K562 (cell line): ENCODE data around the gene PVALEF. TPM values are rescaled to one million over a fixed set of nuclear protein-coding genes. Genes with fewer than 3 reads are reported as not detected.

ENCODE experiments used
- ATAC-seq: fragments of 200-7000 bp; cut with Tn5 transposase; 3 replicates; pipeline ENCODE4 v1.9.1; 2020; ENCODE audit warnings: moderate library complexity
- BruUV-seq: library from RNA; stranded (reverse); fragments of 400-500 nt; replicated peaks from 2 replicates; lab custom pipeline; 2021; lab: Mats Ljungman, UMichigan
- CTCF ChIA-PET: fragments of 300-600 bp; formaldehyde crosslinking; extraction: SDS; loops from one replicate; lab custom pipeline; 2021; ENCODE audit warnings: low intra/inter-chr PET ratio; lab: Yijun Ruan, JAX
- POLR2A ChIA-PET: fragments of 300-600, 350-650 bp; sonication (Branson Sonifier 250); formaldehyde crosslinking; extraction: SDS; loops from one replicate; lab custom pipeline; 2021; ENCODE audit warnings: antibody characterized with exemption, inconsistent platforms; lab: Yijun Ruan, JAX
- DNase-seq, 4 experiments: peaks; one replicate each; pipeline versions ENCODE4 v3.0.0 to v3.0.0-alpha.2; 2011 to 2018; ENCODE audit warnings: low spot score in 3 of 4, mixed read lengths in 3 of 4; ENCODE audit errors: extremely low read depth in 1 of 4
- FAIRE-seq: peaks from 2 replicates; lab custom pipeline; 2011; peaks lifted over from hg19 to GRCh38; lab: Jason Lieb, UNC
- H2AFZ ChIP-seq: 2 replicates; pipeline ENCODE4 v1.6.0; 2011; ENCODE audit warnings: low read depth, low read length, control low read depth, inconsistent platforms
- H3K27ac ChIP-seq: fragments of 200-600 bp; 3 replicates; pipeline ENCODE4 v1.8.0; 2011; ENCODE audit warnings: low read depth, mild to moderate bottlenecking, control low read depth, inconsistent platforms, low read length, moderate library complexity, mixed read lengths; ENCODE audit errors: extremely low read depth
- H3K27me3 ChIP-seq, 2 experiments: fragments of 300-600 bp in 1 of 2; 2 replicates in 1 of 2; 3 replicates in 1 of 2; pipeline versions ENCODE4 v1.6.0 to v1.8.0; 2011; ENCODE audit warnings: inconsistent platforms in 2 of 2, low read length in 2 of 2, mild to moderate bottlenecking in 1 of 2, mixed read lengths in 1 of 2, moderate library complexity in 1 of 2; ENCODE audit not compliant: control insufficient read depth in 2 of 2, insufficient read depth in 2 of 2
- H3K36me3 ChIP-seq: fragments of 300-600 bp; 3 replicates; pipeline ENCODE4 v1.8.0; 2011; ENCODE audit warnings: mild to moderate bottlenecking, low read length, inconsistent platforms; ENCODE audit not compliant: control insufficient read depth, insufficient read depth
- H3K4me1 ChIP-seq, 2 experiments: fragments of 200-600 bp in 1 of 2; replicated peaks in 1 of 2; 2 replicates in 1 of 2; 3 replicates in 1 of 2; pipeline versions ENCODE4 v1.5.1 to v1.8.0; 2011; ENCODE audit warnings: inconsistent platforms in 2 of 2, low read length in 2 of 2, mild to moderate bottlenecking in 1 of 2, mixed read lengths in 1 of 2, moderate library complexity in 1 of 2; ENCODE audit not compliant: control insufficient read depth in 2 of 2, insufficient read depth in 2 of 2
- H3K4me2 ChIP-seq: 2 replicates; pipeline ENCODE4 v1.6.1; 2011; ENCODE audit warnings: low read length, control low read depth, inconsistent platforms, mixed read lengths; ENCODE audit not compliant: insufficient read depth
- H3K4me3 ChIP-seq: fragments of 200-600 bp; sonication (generic), shearing (Covaris generic); 2 replicates; pipeline ENCODE4 v1.5.1; 2016; ENCODE audit warnings: control low read depth, inconsistent platforms
- H3K79me2 ChIP-seq: fragments of 200-600 bp; 3 replicates; pipeline ENCODE4 v1.8.0; 2011; ENCODE audit warnings: low read length, inconsistent platforms; ENCODE audit not compliant: control insufficient read depth, insufficient read depth
- H3K9ac ChIP-seq, 2 experiments: 2 replicates each; pipeline versions ENCODE4 v1.6.0 to v1.6.1; 2011; ENCODE audit warnings: low read depth in 2 of 2, low read length in 2 of 2, control low read depth in 1 of 2, inconsistent platforms in 1 of 2, mild to moderate bottlenecking in 1 of 2, mixed read lengths in 1 of 2; ENCODE audit not compliant: insufficient read depth in 1 of 2
- H3K9me1 ChIP-seq: one replicate; pipeline ENCODE4 v1.6.0; 2011; ENCODE audit warnings: inconsistent platforms, mild to moderate bottlenecking, low read length, moderate library complexity; ENCODE audit not compliant: control insufficient read depth, insufficient read depth
- H3K9me3 ChIP-seq: replicated peaks from 2 replicates; pipeline ENCODE4 v1.5.1; 2011; ENCODE audit warnings: low read depth, low read length, inconsistent platforms; ENCODE audit not compliant: control insufficient read depth, insufficient read depth
- H4K20me1 ChIP-seq: replicated peaks from 2 replicates; pipeline ENCODE4 v1.6.1; 2011; ENCODE audit warnings: low read length, inconsistent platforms, mixed read lengths; ENCODE audit not compliant: control insufficient read depth, insufficient read depth
- HNRNPUL1 ChIP-seq: fragments of 200-400 bp; formaldehyde crosslinking; IDR thresholded peaks from 2 replicates; pipeline ENCODE4 v1.6.1; 2017; ENCODE audit warnings: low read length
- POU5F1 ChIP-seq: fragments of 150-350 bp; IDR thresholded peaks from 2 replicates; pipeline ENCODE4 v1.6.1; 2014; ENCODE audit warnings: borderline replicate concordance, low read length, low read depth, mild to moderate bottlenecking; ENCODE audit not compliant: partially characterized antibody
- PRPF4 ChIP-seq: fragments of 200-400 bp; formaldehyde crosslinking; IDR thresholded peaks from one replicate; pipeline ENCODE4 v1.6.1; 2017; ENCODE audit warnings: low read length, low read depth, mild to moderate bottlenecking; ENCODE audit not compliant: insufficient read depth, poor library complexity, severe bottlenecking
- PTTG1 ChIP-seq: fragments of 450-650 bp; IDR thresholded peaks from 2 replicates; pipeline ENCODE4 v1.6.1; 2016; ENCODE audit warnings: low read depth, mild to moderate bottlenecking, missing genetic modification characterization, missing compliant biosample characterization
- SP1 ChIP-seq: sonication (generic); formaldehyde crosslinking; IDR thresholded peaks from 2 replicates; pipeline ENCODE4 v1.8.1; 2022; ENCODE audit warnings: mild to moderate bottlenecking, missing genetic modification reagents
- SREBF1 ChIP-seq: fragments of 150-350 bp; IDR thresholded peaks from 2 replicates; pipeline ENCODE4 v1.6.1; 2014; ENCODE audit warnings: antibody characterized with exemption, low read depth, low read length, borderline replicate concordance
- TAF15 ChIP-seq: fragments of 200-400 bp; formaldehyde crosslinking; IDR thresholded peaks from 2 replicates; pipeline ENCODE4 v1.6.1; 2017; ENCODE audit warnings: mild to moderate bottlenecking, low read depth, low read length, moderate library complexity
- U2AF2 ChIP-seq: fragments of 200-400 bp; formaldehyde crosslinking; optimal IDR thresholded peaks from 2 replicates; pipeline ENCODE3; 2017; ENCODE audit warnings: low read depth, mild to moderate bottlenecking, low read length
- ZNF184 ChIP-seq: sonication (generic); formaldehyde crosslinking; IDR thresholded peaks from 2 replicates; pipeline ENCODE4 v1.5.0; 2020; ENCODE audit warnings: missing genetic modification reagents
- WGBS: fragments of 100-300 bp; shearing (Covaris generic); methylation state at CpG from one replicate; pipeline ENCODE4 v1.1.6; 2016; ENCODE audit warnings: low coverage, mixed read lengths; ENCODE audit not compliant: insufficient coverage; ENCODE audit errors: missing lambda C conversion rate; 5-methylcytosine and 5-hydroxymethylcytosine counted together
- in situ Hi-C: fragments of 300-500 bp; cut with MboI; formaldehyde crosslinking; loops from 4 replicates; pipeline ENCODE4 v1.15.0; 2018; ENCODE audit warnings: inconsistent platforms, mixed read lengths
- intact Hi-C: fragments of 100-400 bp; cut with micrococcal nuclease; formaldehyde crosslinking; loops from 2 replicates; pipeline ENCODE4 v1.14.2; 2022
- polyA plus RNA-seq, 8 experiments: library from polyadenylated mRNA; depleted of rRNA in 4 of 8; stranded (reverse) in 5 of 8; unstranded in 3 of 8; fragments of >200 nt; fragmentation: Nextera tagmentation in 2 of 8; fragmentation: Illumina TruSeq in 1 of 8; extraction: Ambion mirVana in 2 of 8; extraction: Trizol in 1 of 8; gene quantifications; 2 replicates each; pipeline versions ENCODE4 v1.2.1 to v1.2.3, GENCODE V29; 2011 to 2014; ENCODE audit warnings: inconsistent platforms in 1 of 8, missing spikeins in 1 of 8
- total RNA-seq, 7 experiments: library from RNA; depleted of rRNA in 6 of 7; stranded (reverse); fragments of >200 nt in 6 of 7; fragmentation: Illumina TruSeq in 2 of 7; extraction: Trizol in 2 of 7; gene quantifications; 2 replicates each; pipeline versions ENCODE4 v1.2.1 to v1.2.3, GENCODE V29; 2011 to 2021; ENCODE audit warnings: low replicate concordance in 1 of 7
- TF ChIP-seq, protein P1 (sequence below): fragments of 250-450 bp; sonication (Bioruptor Pico); IDR thresholded peaks from 2 replicates; pipeline ENCODE4 v1.5.0; 2021
- TF ChIP-seq, protein P2 (sequence below): fragments of 450-650 bp; IDR thresholded peaks from 2 replicates; pipeline ENCODE4 v1.6.1; 2017; ENCODE audit warnings: antibody characterized with exemption, mild to moderate bottlenecking
- TF ChIP-seq, protein P3 (sequence below): fragments of 250-450 bp; sonication (Bioruptor Pico); IDR thresholded peaks from 2 replicates; pipeline ENCODE4 v1.4.0; 2020; ENCODE audit warnings: mild to moderate bottlenecking, moderate library complexity

Gene PVALEF
- total and polyA plus RNA-seq, 9 of the 15 experiments (the other 6 are each of a cell fraction or from before 2014, with no cell fraction given): not detected

DNA sequence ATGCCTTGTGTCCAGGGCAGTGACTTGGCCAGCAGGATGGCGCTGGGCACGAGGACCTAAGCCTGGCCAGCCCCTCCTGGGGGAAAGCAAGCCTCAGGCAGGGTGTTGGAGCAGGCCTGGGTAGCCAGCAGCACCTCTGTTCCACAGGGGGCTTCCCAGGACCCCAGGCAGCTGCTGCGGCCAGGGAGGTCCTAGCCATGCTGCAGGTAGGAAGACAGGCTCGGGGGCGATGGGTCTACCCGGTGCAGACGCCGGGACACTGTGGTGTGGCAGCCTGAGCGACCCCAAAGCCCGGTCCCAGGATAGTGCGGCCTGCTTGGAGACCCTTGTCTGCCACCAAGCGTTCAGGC is 23.2 kb downstream of the PVALEF start (continued):
- no peak for TF ChIP-seq TAF15
- TF ChIP-seq, all 486 proteins: peak for 0

DNA sequence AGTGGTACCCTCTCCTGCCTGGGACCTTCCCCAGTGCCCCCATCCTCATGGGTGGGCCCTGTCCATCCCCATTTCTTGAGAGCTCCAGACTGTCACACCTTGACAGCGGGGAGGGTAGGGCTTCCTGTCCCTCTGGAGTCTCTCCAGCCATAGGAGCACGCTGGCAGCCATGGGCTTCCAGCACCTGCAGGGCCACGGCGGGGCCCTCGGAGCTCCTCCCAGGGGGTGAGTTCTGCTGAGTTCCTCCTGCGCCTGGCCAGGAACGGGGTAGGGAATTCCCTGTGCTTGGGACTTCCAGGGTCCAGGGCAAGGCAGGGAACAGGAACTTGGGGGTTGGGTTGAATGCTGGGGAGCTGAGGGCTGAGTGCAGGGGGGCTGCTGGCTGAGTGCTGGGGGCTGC is 23.7 kb downstream of the PVALEF start:
- in situ Hi-C loops (no loop called here), intact Hi-C loops (no loop called here)
- ChIA-PET POLR2A (interaction anchor here (1.3 kb wide), 1 partner anchor 9 kb away, joined by 4 read pairs; no protein-coding TSS in a partner anchor), CTCF (interaction anchor here (0.7 kb wide), 1 partner anchor 35 kb away, joined by 3 read pairs; no protein-coding TSS in a partner anchor)
- Histone ChIP-seq H3K27ac (no peak overlapping the region), H3K4me2 (no peak overlapping the region), H4K20me1 (no peaks in the 10 kb centered on the region; the same call in 1 of the 2 replicates), H3K9me1 (no peaks in the 10 kb centered on the region), H3K36me3 (peaks cover 2% of the 10 kb centered on the region; the same call in 1 of the 3 replicates), H2AFZ (no peak overlapping the region), H3K79me2 (no peaks in the 10 kb centered on the region), H3K4me3 (no peak overlapping the region), H3K9ac (no peak overlapping the region), H3K27me3 (peaks cover 1 to 7% of the 10 kb centered on the region in 2 experiments; a peak in 3 of 5 replicates), H3K4me1 (peaks cover 7 to 74% of the 10 kb centered on the region in 2 experiments), H3K9me3 (no peaks in the 10 kb centered on the region)
- WGBS: 77% methylated on average over 5 of the region's 7 CpGs
- FAIRE-seq (no peak), ATAC-seq (no peak), DNase-seq (no peak)
- BruUV-seq: no TSS peak
- TF ChIP-seq, protein P1, sequence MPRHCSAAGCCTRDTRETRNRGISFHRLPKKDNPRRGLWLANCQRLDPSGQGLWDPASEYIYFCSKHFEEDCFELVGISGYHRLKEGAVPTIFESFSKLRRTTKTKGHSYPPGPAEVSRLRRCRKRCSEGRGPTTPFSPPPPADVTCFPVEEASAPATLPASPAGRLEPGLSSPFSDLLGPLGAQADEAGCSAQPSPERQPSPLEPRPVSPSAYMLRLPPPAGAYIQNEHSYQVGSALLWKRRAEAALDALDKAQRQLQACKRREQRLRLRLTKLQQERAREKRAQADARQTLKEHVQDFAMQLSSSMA (CRISPR knock-in tag): no peak
- TF ChIP-seq SP1: no peak
- no peak for TF ChIP-seq HNRNPUL1
- TF ChIP-seq PRPF4: no peak
- no peak for TF ChIP-seq SREBF1
- TF ChIP-seq, protein P2, sequence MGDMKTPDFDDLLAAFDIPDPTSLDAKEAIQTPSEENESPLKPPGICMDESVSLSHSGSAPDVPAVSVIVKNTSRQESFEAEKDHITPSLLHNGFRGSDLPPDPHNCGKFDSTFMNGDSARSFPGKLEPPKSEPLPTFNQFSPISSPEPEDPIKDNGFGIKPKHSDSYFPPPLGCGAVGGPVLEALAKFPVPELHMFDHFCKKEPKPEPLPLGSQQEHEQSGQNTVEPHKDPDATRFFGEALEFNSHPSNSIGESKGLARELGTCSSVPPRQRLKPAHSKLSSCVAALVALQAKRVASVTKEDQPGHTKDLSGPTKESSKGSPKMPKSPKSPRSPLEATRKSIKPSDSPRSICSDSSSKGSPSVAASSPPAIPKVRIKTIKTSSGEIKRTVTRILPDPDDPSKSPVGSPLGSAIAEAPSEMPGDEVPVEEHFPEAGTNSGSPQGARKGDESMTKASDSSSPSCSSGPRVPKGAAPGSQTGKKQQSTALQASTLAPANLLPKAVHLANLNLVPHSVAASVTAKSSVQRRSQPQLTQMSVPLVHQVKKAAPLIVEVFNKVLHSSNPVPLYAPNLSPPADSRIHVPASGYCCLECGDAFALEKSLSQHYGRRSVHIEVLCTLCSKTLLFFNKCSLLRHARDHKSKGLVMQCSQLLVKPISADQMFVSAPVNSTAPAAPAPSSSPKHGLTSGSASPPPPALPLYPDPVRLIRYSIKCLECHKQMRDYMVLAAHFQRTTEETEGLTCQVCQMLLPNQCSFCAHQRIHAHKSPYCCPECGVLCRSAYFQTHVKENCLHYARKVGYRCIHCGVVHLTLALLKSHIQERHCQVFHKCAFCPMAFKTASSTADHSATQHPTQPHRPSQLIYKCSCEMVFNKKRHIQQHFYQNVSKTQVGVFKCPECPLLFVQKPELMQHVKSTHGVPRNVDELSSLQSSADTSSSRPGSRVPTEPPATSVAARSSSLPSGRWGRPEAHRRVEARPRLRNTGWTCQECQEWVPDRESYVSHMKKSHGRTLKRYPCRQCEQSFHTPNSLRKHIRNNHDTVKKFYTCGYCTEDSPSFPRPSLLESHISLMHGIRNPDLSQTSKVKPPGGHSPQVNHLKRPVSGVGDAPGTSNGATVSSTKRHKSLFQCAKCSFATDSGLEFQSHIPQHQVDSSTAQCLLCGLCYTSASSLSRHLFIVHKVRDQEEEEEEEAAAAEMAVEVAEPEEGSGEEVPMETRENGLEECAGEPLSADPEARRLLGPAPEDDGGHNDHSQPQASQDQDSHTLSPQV: no peak
- TF ChIP-seq U2AF2: no peak
- TF ChIP-seq, protein P3, sequence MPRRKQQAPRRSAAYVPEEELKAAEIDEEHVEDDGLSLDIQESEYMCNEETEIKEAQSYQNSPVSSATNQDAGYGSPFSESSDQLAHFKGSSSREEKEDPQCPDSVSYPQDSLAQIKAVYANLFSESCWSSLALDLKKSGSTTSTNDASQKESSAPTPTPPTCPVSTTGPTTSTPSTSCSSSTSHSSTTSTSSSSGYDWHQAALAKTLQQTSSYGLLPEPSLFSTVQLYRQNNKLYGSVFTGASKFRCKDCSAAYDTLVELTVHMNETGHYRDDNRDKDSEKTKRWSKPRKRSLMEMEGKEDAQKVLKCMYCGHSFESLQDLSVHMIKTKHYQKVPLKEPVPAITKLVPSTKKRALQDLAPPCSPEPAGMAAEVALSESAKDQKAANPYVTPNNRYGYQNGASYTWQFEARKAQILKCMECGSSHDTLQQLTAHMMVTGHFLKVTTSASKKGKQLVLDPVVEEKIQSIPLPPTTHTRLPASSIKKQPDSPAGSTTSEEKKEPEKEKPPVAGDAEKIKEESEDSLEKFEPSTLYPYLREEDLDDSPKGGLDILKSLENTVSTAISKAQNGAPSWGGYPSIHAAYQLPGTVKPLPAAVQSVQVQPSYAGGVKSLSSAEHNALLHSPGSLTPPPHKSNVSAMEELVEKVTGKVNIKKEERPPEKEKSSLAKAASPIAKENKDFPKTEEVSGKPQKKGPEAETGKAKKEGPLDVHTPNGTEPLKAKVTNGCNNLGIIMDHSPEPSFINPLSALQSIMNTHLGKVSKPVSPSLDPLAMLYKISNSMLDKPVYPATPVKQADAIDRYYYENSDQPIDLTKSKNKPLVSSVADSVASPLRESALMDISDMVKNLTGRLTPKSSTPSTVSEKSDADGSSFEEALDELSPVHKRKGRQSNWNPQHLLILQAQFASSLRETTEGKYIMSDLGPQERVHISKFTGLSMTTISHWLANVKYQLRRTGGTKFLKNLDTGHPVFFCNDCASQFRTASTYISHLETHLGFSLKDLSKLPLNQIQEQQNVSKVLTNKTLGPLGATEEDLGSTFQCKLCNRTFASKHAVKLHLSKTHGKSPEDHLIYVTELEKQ (CRISPR knock-in tag): no peak
- TF ChIP-seq POU5F1: no peak
- TF ChIP-seq PTTG1 (tag): no peak
- TF ChIP-seq ZNF184: no peak
